Nasal cavity respiratory epithelium epithelial cell of viscerocranial mucosa (primary cell): Measurements from ENCODE around the gene KCNE4. TPM values are rescaled to one million over a fixed set of nuclear protein-coding genes. Genes with fewer than 3 reads are reported as not detected.

Source experiments
- total RNA-seq: library from RNA; depleted of rRNA; stranded (reverse); fragments of >200 nt; gene quantifications from 2 replicates; pipeline ENCODE4 v1.2.3, GENCODE V29; 2014

KCNE4 gene
- 0.14 TPM in 1 of 2 replicates, not detected in the other for total RNA-seq

GRCh38 chr2:223051693-223052289 is at the start of gene KCNE4:
Gene KCNE4, plus strand, starts transcription at chr2:223052190. Its CDS starts 641 bp downstream, at chr2:223052831.

Other genes starting within 250 kb of the KCNE4 start
- 249 and 268 TPM in 2 replicates for gene ACSL3, start 191.2 kb upstream of the KCNE4 start, total RNA-seq